Measurements from ENCODE around the gene QSER1. TPM values are rescaled to one million over a fixed set of nuclear protein-coding genes. Genes with fewer than 3 reads are reported as not detected.

The QSER1 gene
- total and polyA plus RNA-seq, 9 of the 15 experiments (the other 6 are each of a cell fraction or from before 2014, with no cell fraction given): 5.8 to 33.6 (median 22.3) TPM

- 94% methylated on average over 7 of the region's 7 CpGs for WGBS (ENCODE audit: insufficient coverage, low coverage, missing lambda C conversion rate)
- H3K79me2 ChIP-seq (ENCODE audit: control insufficient read depth, insufficient read depth, low read length): peaks cover 91% of the 10 kb centered on the region
- H3K36me3 ChIP-seq (ENCODE audit: control insufficient read depth, insufficient read depth, low read length): peaks cover 22% of the 10 kb centered on the region
- TF ChIP-seq HOMEZ (CRISPR knock-in tag; IDR thresholded peaks at IDR 0.05): no peak
- TF ChIP-seq NFE2L1 (tag; IDR thresholded peaks at IDR 0.05; ENCODE audit: borderline replicate concordance, low read depth): no peak
- TF ChIP-seq CBX2 (IDR thresholded peaks at IDR 0.05; ENCODE audit: insufficient read depth, low read length, poor library complexity, severe bottlenecking): no peak
- no peak for TF ChIP-seq TCFL5 (CRISPR knock-in tag; conservative IDR thresholded peaks at IDR 0.05)
- TF ChIP-seq E4F1 (CRISPR knock-in tag; IDR thresholded peaks at IDR 0.05; ENCODE audit: borderline replicate concordance): no peak
- TF ChIP-seq HOXB6 (CRISPR knock-in tag; IDR thresholded peaks at IDR 0.05; ENCODE audit: borderline replicate concordance): no peak
- TF ChIP-seq MED1 (CRISPR knock-in tag; IDR thresholded peaks at IDR 0.05; ENCODE audit: borderline replicate concordance): no peak
- TF ChIP-seq ZKSCAN3 (CRISPR knock-in tag; IDR thresholded peaks at IDR 0.05): no peak
- TF ChIP-seq FOXA3 (CRISPR knock-in tag; conservative IDR thresholded peaks at IDR 0.05 in 1 of 2, IDR thresholded peaks at IDR 0.05 in 1 of 2): no peak
- TF ChIP-seq RNF219 (CRISPR knock-in tag; IDR thresholded peaks at IDR 0.05): no peak
- no peak for TF ChIP-seq TAF7 (tag; IDR thresholded peaks at IDR 0.05)
- no peak for TF ChIP-seq SIN3A (IDR thresholded peaks at IDR 0.05; ENCODE audit: borderline replicate concordance in 2 of 2, control insufficient read depth in 1 of 2, low read depth in 2 of 2, low read length in 2 of 2)
- TF ChIP-seq ZNF3 (CRISPR knock-in tag; IDR thresholded peaks at IDR 0.05): no peak
- TF ChIP-seq SAFB (IDR thresholded peaks at IDR 0.05; ENCODE audit: borderline replicate concordance, low read depth, low read length): no peak
- TF ChIP-seq THRB (CRISPR knock-in tag; conservative IDR thresholded peaks at IDR 0.05): no peak
These were observed 20.8 kb downstream of the QSER1 start for GRCh38 chr11:32913445-32913844.

More at GRCh38 chr11:32913445-32913844, 20.8 kb downstream of the QSER1 start:
- peaks cover 0 to 2% of the 10 kb centered on the region in 2 experiments; a peak in 2 of 5 replicates for H3K4me1 ChIP-seq (replicated peaks in 1 of 2; ENCODE audit: control insufficient read depth in 2 of 2, insufficient read depth in 2 of 2, low read length in 2 of 2)
- H3K4me3 ChIP-seq: no peak overlapping the region
- H4K20me1 ChIP-seq (replicated peaks; ENCODE audit: control insufficient read depth, insufficient read depth, low read length): no peaks in the 10 kb centered on the region; the same call in 1 of the 2 replicates
- H3K27me3 ChIP-seq (ENCODE audit: control insufficient read depth in 2 of 2, insufficient read depth in 2 of 2, low read length in 2 of 2): no peaks in the 10 kb centered on the region
- ATAC-seq: no peak
- H3K4me2 ChIP-seq (ENCODE audit: insufficient read depth, low read length): no peak overlapping the region
- no peak overlapping the region for H3K27ac ChIP-seq (ENCODE audit: extremely low read depth, low read depth, low read length)
- intact Hi-C loops (cut with micrococcal nuclease) (no loop called here), in situ Hi-C loops (cut with MboI) (no loop called here)
- ChIA-PET CTCF (ENCODE audit: low intra/inter-chr PET ratio) (no interaction called here), POLR2A (interaction anchor here (0.6 to 1.3 kb wide), 4 partner anchors 10 to 315 kb away, joined by 3 to 5 read pairs (median 3); no protein-coding TSS in a partner anchor)
- no peaks in the 10 kb centered on the region for H3K9me3 ChIP-seq (replicated peaks; ENCODE audit: control insufficient read depth, insufficient read depth, low read depth, low read length)
- no peak overlapping the region for H3K9ac ChIP-seq (ENCODE audit: insufficient read depth in 1 of 2, low read depth in 2 of 2, low read length in 2 of 2)
- no TSS peak for BruUV-seq (replicated peaks)
- no peak for FAIRE-seq
- no peak overlapping the region for H2AFZ ChIP-seq (ENCODE audit: low read depth, low read length)
- H3K9me1 ChIP-seq (ENCODE audit: control insufficient read depth, insufficient read depth, low read length): no peaks in the 10 kb centered on the region
- no peak for DNase-seq (ENCODE audit: extremely low read depth in 1 of 4, low spot score in 3 of 4)
